Effector CD4-positive, alpha-beta T cell (primary cell): ENCODE data around the gene AGPAT4.
"Not testable (repeated sequence)": the region's sequence is repeated elsewhere in the genome, so short reads cannot be mapped to it uniquely, and the experiment has no call there.

Experiments used
- DNase-seq: peaks from one replicate; pipeline ENCODE4 v3.0.0-alpha.2; 2020

Gene AGPAT4

GRCh38 chr6:161136655-161137054 is 137.2 kb downstream of the AGPAT4 start:
- no peak for DNase-seq

- DNase-seq = no peak
Observed at GRCh38 chr6:161135695-161136591, 137.9 kb downstream of the AGPAT4 start.

- no peak for DNase-seq
Observed at GRCh38 chr6:161134550-161135298, 139.1 kb downstream of the AGPAT4 start.

GRCh38 chr6:161133963-161134362 is 139.9 kb downstream of the AGPAT4 start:
- no peak for DNase-seq

GRCh38 chr6:161132384-161132783 is 141.5 kb downstream of the AGPAT4 start:
- DNase-seq = no peak

GRCh38 chr6:161130967-161131766 is 142.7 kb downstream of the AGPAT4 start:
- DNase-seq = no peak

- DNase-seq = no peak
Observed at GRCh38 chr6:161130541-161130940, 143.3 kb downstream of the AGPAT4 start.

GRCh38 chr6:161128680-161129196 is 145.1 kb downstream of the AGPAT4 start:
- DNase-seq = no peak

- no peak for DNase-seq
Observed at GRCh38 chr6:161128230-161128629, 145.6 kb downstream of the AGPAT4 start.

- DNase-seq = no peak
Observed at GRCh38 chr6:161127071-161127740, 146.7 kb downstream of the AGPAT4 start.

GRCh38 chr6:161125591-161125990 is 148.3 kb downstream of the AGPAT4 start:
- no peak for DNase-seq

GRCh38 chr6:161123319-161123718 is 150.5 kb downstream of the AGPAT4 start:
- DNase-seq = not testable (repeated sequence)

GRCh38 chr6:161117942-161118341 is 155.9 kb downstream of the AGPAT4 start:
- DNase-seq = no peak

- DNase-seq = no peak
Observed at GRCh38 chr6:161117308-161117707, 156.6 kb downstream of the AGPAT4 start.

GRCh38 chr6:161116554-161116953 is 157.3 kb downstream of the AGPAT4 start:
- no peak for DNase-seq

- DNase-seq = no peak
Observed at GRCh38 chr6:161115468-161115867, 158.4 kb downstream of the AGPAT4 start.

- no peak for DNase-seq
Observed at GRCh38 chr6:161111261-161111660, 162.6 kb downstream of the AGPAT4 start.

- no peak for DNase-seq
Observed at GRCh38 chr6:161110028-161110779, 163.7 kb downstream of the AGPAT4 start.

GRCh38 chr6:161109366-161109765 is 164.5 kb downstream of the AGPAT4 start:
- no peak for DNase-seq

- DNase-seq = no peak
Observed at GRCh38 chr6:161108916-161109315, 164.9 kb downstream of the AGPAT4 start.
